ENCODE data around the gene LST1.

GRCh38 chr6:31582230-31582643 is 3.8 kb upstream of the LST1 start, which contains the start of gene LTB:
- no peak for TF ChIP-seq CTCF (conservative IDR thresholded peaks at IDR 0.05)
- TF ChIP-seq ZFX (IDR thresholded peaks at IDR 0.05): no peak
